T-cell (primary cell): Measurements from ENCODE around the gene RGS19. TPM values are rescaled to one million over a fixed set of nuclear protein-coding genes. Genes with fewer than 3 reads are reported as not detected.

ENCODE experiments used
- ATAC-seq, 4 experiments: fragments of 200-7000 bp in 3 of 4; fragments of 150-1000 bp in 1 of 4; cut with Tn5 transposase; replicated peaks in 1 of 4; 1 replicate in 3 of 4; 2 replicates in 1 of 4; pipeline ENCODE4 v1.10.0; 2021; ENCODE audit warnings: moderate library complexity in 3 of 4, mild to moderate bottlenecking in 2 of 4, moderate number of reproducible peaks in 1 of 4
- CTCF ChIA-PET, 2 donors: fragments of 300-600 bp; sonication (Branson Sonifier 250); formaldehyde crosslinking; loops; one replicate each; lab custom pipeline; 2022; ENCODE audit warnings: antibody characterized with exemption in 2 of 2; lab: Charles Lee
- POLR2A ChIA-PET, 2 donors: fragments of 300-600 bp; sonication (Branson Sonifier 250); formaldehyde crosslinking; loops; one replicate each; lab custom pipeline; 2022; ENCODE audit warnings: antibody characterized with exemption in 2 of 2; lab: Charles Lee
- DNase-seq, 35 experiments: peaks; one replicate each; pipeline versions ENCODE4 v3.0.0 to v3.0.0-alpha.2; 2013 to 2023
- H3K27ac ChIP-seq: one replicate; pipeline ENCODE4 v1.5.1; 2013; ENCODE audit warnings: low read length
- H3K27me3 ChIP-seq, 2 experiments: replicated peaks in 1 of 2; 1 replicate in 1 of 2; 2 replicates in 1 of 2; pipeline versions ENCODE4 v1.6.1 to v1.7.0; 2013; ENCODE audit warnings: low read length in 1 of 2, mixed read lengths in 1 of 2; ENCODE audit not compliant: control insufficient read depth in 2 of 2, insufficient read depth in 2 of 2; ENCODE audit errors: extremely low read depth in 1 of 2
- H3K36me3 ChIP-seq, 2 donors: 1 replicate in 1 of 2; 2 replicates in 1 of 2; pipeline versions ENCODE4 v1.6.1 to v1.7.0; 2013; ENCODE audit warnings: low read length in 1 of 2; ENCODE audit not compliant: control insufficient read depth in 2 of 2, insufficient read depth in 1 of 2; ENCODE audit errors: extremely low read depth in 1 of 2
- H3K4me1 ChIP-seq, 2 experiments: 1 replicate in 1 of 2; 2 replicates in 1 of 2; pipeline versions ENCODE4 v1.6.1 to v1.7.0; 2013; ENCODE audit warnings: low read length in 2 of 2, mixed read lengths in 1 of 2; ENCODE audit not compliant: insufficient read depth in 2 of 2, control insufficient read depth in 1 of 2; ENCODE audit errors: extremely low read depth in 1 of 2
- H3K4me3 ChIP-seq, 2 donors: 1 replicate in 1 of 2; 2 replicates in 1 of 2; pipeline versions ENCODE4 v1.5.1 to v1.7.0; 2013; ENCODE audit warnings: mild to moderate bottlenecking in 2 of 2, low read length in 1 of 2, moderate library complexity in 1 of 2; ENCODE audit not compliant: control insufficient read depth in 1 of 2; ENCODE audit errors: extremely low read depth in 1 of 2
- H3K9me3 ChIP-seq: 2 replicates; pipeline ENCODE4 v1.7.0; 2013
- H3K27ac Mint-ChIP-seq, 2 donors: one replicate each; pipeline ENCODE4 v1.8.0; 2020 to 2021; ENCODE audit warnings: mild to moderate bottlenecking in 2 of 2, mixed read lengths in 2 of 2
- H3K27me3 Mint-ChIP-seq, 2 donors: one replicate each; pipeline ENCODE4 v1.8.0; 2021 to 2022; ENCODE audit warnings: mixed read lengths in 2 of 2
- H3K36me3 Mint-ChIP-seq: one replicate; pipeline ENCODE4 v1.8.0; 2021; ENCODE audit warnings: mixed read lengths
- H3K4me1 Mint-ChIP-seq, 3 donors: one replicate each; pipeline ENCODE4 v1.8.0; 2020 to 2022; ENCODE audit warnings: mixed read lengths in 3 of 3, mild to moderate bottlenecking in 1 of 3
- H3K4me3 Mint-ChIP-seq, 3 donors: one replicate each; pipeline ENCODE4 v1.8.0; 2020 to 2022; ENCODE audit warnings: mild to moderate bottlenecking in 3 of 3, mixed read lengths in 3 of 3, moderate library complexity in 3 of 3
- H3K9me3 Mint-ChIP-seq, 3 donors: one replicate each; pipeline ENCODE4 v1.8.0; 2020 to 2022; ENCODE audit warnings: mixed read lengths in 3 of 3
- WGBS: methylation state at CpG from one replicate; pipeline ENCODE4 v1.1.5; 2013; ENCODE audit warnings: missing lambda C conversion rate; ENCODE audit not compliant: insufficient coverage; 5-methylcytosine and 5-hydroxymethylcytosine counted together
- total RNA-seq, 35 experiments: library from RNA in 6 of 35; stranded (reverse) in 6 of 35; fragments of 120-200 nt in 1 of 35; gene quantifications; one replicate each; pipeline versions ENCODE4 v1.2.1 to v1.2.4 and lab custom pipeline; 2013 to 2026

RGS19 gene
- total RNA-seq, 5 donors from 2014 or later (not counting 1 experiment from before 2014, with no cell fraction given): 39.2 to 61.7 (median 57.3) TPM

DNA sequence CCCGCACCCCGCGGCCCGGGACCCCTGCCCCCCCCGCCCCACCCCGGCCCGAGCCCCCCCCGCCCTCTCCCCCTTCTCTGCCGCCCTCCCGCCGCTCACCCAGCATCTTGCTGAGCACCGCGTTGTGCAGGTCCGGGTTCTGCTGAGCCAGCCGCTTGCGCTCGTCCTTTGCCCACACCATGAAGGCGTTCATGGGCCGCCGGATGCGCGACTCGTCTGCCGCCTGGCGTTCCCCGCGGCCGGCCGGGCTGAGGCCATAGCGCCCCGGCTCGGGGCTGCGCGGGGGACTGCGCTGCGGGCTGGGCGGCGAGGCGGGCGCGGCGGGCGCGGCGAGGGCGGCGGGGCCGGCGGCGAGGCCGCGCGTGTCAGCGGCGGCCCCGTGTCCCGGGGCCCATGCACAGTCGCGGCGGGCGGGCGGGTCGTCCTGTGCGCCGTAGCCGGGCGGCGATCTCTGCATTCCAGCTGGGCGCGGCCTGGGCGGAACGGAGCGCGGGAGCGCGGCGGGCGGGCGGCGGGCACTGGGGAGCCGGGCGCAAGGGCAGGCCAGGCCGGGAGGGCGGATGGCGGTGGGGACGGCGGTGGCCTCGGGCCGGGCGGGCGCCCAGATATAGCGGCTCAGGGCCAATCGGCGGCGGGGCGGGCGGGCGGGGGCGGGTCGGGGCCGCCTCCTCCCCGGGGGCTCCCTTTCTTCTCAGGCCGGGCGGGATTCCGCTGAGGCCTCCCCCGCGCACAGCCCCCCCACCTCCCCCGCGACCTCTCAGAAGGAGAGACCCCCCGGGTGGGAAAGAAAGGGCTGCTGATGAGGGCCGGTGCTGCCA is 30.0 kb downstream of the RGS19 start, which contains the start of gene SOX18:
Gene SOX18 (minus strand): TSS at position 580 of the 818 bp plus-strand sequence. CDS start 123 bp downstream, at position 457.
- no peak within 1 kb of the TSS for H3K27ac Mint-ChIP-seq
- peak within 1 kb of the TSS; percentile 25 to 65 (median 65) for H3K4me3 Mint-ChIP-seq
- DNase-seq: peak in 6 of 35 experiments; percentile 13 to 51 (median 34)
- H3K9me3 Mint-ChIP-seq: no peaks in the 10 kb centered on the region
- no peaks in the 10 kb centered on the region for H3K36me3 ChIP-seq
- no peak within 1 kb of the TSS for H3K27ac ChIP-seq
- CTCF ChIA-PET: no interaction called here
- POLR2A ChIA-PET: interaction anchor here in 1 of 2 donors (0.7 kb wide), 1 partner anchor 157 kb away, joined by 3 read pairs; no protein-coding TSS in a partner anchor
- under 1% methylated on average over 90 of the region's 111 CpGs for WGBS
- H3K9me3 ChIP-seq: no peaks in the 10 kb centered on the region
- H3K27me3 ChIP-seq: peaks cover 0 to 80% of the 10 kb centered on the region in 2 experiments
- H3K4me1 Mint-ChIP-seq: peaks cover 14 to 35% (median 29%) of the 10 kb centered on the region in 3 donors
- H3K4me3 ChIP-seq: peak within 1 kb of the TSS in 1 of 2 donors; percentile 38
- H3K4me1 ChIP-seq: peaks cover 9 to 30% of the 10 kb centered on the region in 2 experiments
- peaks cover 12 to 52% of the 10 kb centered on the region in 2 donors for H3K27me3 Mint-ChIP-seq
- H3K36me3 Mint-ChIP-seq: no peaks in the 10 kb centered on the region
- ATAC-seq: peak; percentile 53 to 63 (median 59)

DNA sequence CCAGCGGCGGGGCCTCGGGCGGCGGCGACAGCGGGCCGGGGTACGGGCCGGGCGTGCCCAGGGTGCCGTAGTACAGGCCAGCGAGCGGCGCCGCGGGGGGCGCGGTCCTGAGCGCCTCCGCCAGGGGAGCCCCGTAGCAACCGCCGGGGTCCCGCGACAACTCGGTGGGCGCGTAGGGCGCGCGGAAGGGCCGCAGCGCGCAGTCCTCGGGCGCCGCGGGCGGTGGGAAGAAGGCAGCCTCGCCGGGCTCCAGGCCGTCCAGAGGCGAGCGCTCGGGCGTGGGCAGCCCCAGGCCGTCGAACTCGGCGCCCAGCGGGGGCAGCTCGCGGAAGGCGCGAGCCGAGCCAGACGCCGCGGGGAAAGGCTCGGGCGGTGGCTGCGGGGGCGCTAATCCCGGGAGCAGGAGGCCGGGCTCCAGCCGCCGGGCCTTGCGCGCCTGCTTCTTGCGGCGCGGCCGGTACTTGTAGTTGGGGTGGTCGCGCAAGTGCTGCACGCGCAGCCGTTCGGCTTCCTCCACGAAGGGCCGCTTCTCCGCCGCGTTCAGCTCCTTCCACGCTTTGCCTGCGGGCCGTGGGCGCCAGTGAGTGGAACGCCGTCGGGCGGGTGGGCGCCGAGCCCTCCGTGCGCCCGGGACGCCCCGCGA is 30.8 kb downstream of the RGS19 start:
- WGBS: 23% methylated on average over 79 of the region's 101 CpGs
- peaks cover 15 to 38% (median 36%) of the 10 kb centered on the region in 3 donors for H3K4me1 Mint-ChIP-seq
- peak overlapping the region in 1 of 3 donors; percentile 65 for H3K4me3 Mint-ChIP-seq
- peak in 2 of 4 experiments; percentile 13 to 23 for ATAC-seq
- H3K27me3 Mint-ChIP-seq: peaks cover 12 to 48% of the 10 kb centered on the region in 2 donors
- Histone ChIP-seq H3K4me1 (peaks cover 9 to 23% of the 10 kb centered on the region in 2 experiments), H3K9me3 (no peaks in the 10 kb centered on the region), H3K4me3 (peak overlapping the region in 1 of 2 donors; percentile 38), H3K27ac (no peak overlapping the region), H3K27me3 (peaks cover 0 to 73% of the 10 kb centered on the region in 2 experiments), H3K36me3 (no peaks in the 10 kb centered on the region)
- no peaks in the 10 kb centered on the region for H3K36me3 Mint-ChIP-seq
- H3K27ac Mint-ChIP-seq: no peak overlapping the region
- no peaks in the 10 kb centered on the region for H3K9me3 Mint-ChIP-seq
- CTCF ChIA-PET: no interaction called here
- POLR2A ChIA-PET: interaction anchor here in 1 of 2 donors (0.7 kb wide), 1 partner anchor 156 kb away, joined by 3 read pairs; no protein-coding TSS in a partner anchor
- no peak for DNase-seq

DNA sequence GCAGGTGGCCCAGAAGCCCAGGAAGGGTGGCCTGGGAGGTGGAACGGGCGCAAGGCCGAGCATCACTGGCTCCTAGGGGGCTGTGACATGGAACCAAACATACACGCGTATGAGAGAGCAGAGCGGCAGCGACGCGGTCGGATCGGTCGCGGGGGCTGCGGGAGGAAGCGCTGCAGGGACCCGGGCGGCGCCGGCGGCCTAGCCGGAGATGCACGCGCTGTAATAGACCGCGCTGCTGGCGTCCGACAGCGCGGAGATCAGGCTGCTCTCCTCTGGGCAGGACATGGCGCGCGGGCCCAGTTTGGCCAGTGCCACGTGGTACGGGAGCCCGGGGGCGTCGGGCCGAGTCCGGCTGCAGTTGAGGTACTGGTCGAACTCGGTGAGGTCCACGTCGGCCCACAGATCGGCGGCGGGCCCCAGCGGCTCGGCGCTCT is 31.3 kb downstream of the RGS19 start:
- Histone ChIP-seq H3K36me3 (no peaks in the 10 kb centered on the region), H3K9me3 (no peaks in the 10 kb centered on the region), H3K27me3 (peaks cover 0 to 68% of the 10 kb centered on the region in 2 experiments), H3K4me1 (peaks cover 9 to 23% of the 10 kb centered on the region in 2 experiments), H3K4me3 (peak overlapping the region in 1 of 2 donors; percentile 17), H3K27ac (no peak overlapping the region)
- 41% methylated on average over 48 of the region's 49 CpGs for WGBS
- Mint-ChIP-seq H3K9me3 (no peaks in the 10 kb centered on the region), H3K36me3 (no peaks in the 10 kb centered on the region), H3K4me1 (peaks cover 17 to 39% (median 38%) of the 10 kb centered on the region in 3 donors), H3K27ac (no peak overlapping the region), H3K4me3 (peak overlapping the region in 2 of 3 donors; percentile 28 to 57), H3K27me3 (peaks cover 7 to 42% of the 10 kb centered on the region in 2 donors)
- DNase-seq: no peak
- POLR2A ChIA-PET: no interaction called here
- CTCF ChIA-PET: no interaction called here
- peak in 2 of 4 experiments; percentile 33 to 34 for ATAC-seq

GRCh38 chr20:64047046-64047389 is 32.3 kb downstream of the RGS19 start:
- ATAC-seq (no peak), DNase-seq (no peak)
- peaks cover 6 to 37% of the 10 kb centered on the region in 2 donors for H3K27me3 Mint-ChIP-seq
- ChIA-PET CTCF (interaction anchor here in 1 of 2 donors (0.6 kb wide), 1 partner anchor 28 kb away, joined by 10 read pairs; no protein-coding TSS in a partner anchor), POLR2A (no interaction called here)
- H3K4me3 Mint-ChIP-seq: peak overlapping the region in 1 of 3 donors; percentile 55
- peaks cover 0 to 60% of the 10 kb centered on the region in 2 experiments for H3K27me3 ChIP-seq
- no peak overlapping the region for H3K27ac ChIP-seq
- H3K4me1 ChIP-seq: peaks cover 10 to 28% of the 10 kb centered on the region in 2 experiments
- H3K36me3 Mint-ChIP-seq: no peaks in the 10 kb centered on the region
- WGBS: 94% methylated on average over 8 of the region's 8 CpGs
- H3K36me3 ChIP-seq: no peaks in the 10 kb centered on the region
- H3K9me3 Mint-ChIP-seq: no peaks in the 10 kb centered on the region
- no peaks in the 10 kb centered on the region for H3K9me3 ChIP-seq
- H3K4me3 ChIP-seq: no peak overlapping the region
- peak overlapping the region in 1 of 2 donors; percentile 5 for H3K27ac Mint-ChIP-seq
- peaks cover 19 to 40% (median 39%) of the 10 kb centered on the region in 3 donors for H3K4me1 Mint-ChIP-seq

DNA sequence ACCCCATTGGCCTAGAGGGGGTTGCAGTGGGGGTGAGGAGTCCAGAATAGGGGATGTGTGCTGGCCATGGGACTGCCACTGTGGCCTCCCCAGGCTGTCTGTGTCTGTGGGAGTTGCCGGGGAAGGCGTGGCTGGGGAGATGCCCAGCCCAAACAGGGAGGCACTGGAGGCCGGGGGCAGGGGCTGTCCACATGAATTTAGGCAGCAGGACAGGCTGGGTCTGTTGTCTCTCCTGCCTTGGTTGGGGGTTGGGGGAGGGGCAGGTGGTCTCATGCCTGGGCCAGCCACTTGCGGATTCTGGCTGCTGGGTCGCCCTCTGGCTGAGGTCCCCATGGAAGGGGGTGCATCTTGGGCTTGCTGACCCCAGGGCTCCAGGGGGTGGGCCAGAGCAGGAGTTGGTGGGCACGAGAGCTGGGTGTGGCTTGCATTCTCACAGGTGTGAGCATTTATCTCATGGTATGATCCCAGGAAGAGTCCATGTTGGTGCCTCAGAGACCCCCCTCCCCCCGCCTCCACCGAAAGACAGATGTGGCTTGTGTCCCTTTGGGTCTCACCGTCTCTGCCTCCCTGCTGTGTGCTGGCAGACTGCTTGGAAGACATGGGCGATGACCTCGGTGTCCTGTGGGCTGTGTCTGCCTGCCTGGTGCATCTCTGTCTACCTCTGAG is 33.8 kb downstream of the RGS19 start:
- no peak for ATAC-seq
- POLR2A ChIA-PET: no interaction called here
- H3K27ac Mint-ChIP-seq: peak overlapping the region; percentile 53 to 72

More for the DNA sequence above, 33.8 kb downstream of the RGS19 start:
- H3K4me1 Mint-ChIP-seq: peaks cover 28 to 49% (median 46%) of the 10 kb centered on the region in 3 donors
- H3K27ac ChIP-seq: no peak overlapping the region
- H3K36me3 ChIP-seq: no peaks in the 10 kb centered on the region
- 78% methylated on average over 10 of the region's 11 CpGs for WGBS
- peaks cover 0 to 56% of the 10 kb centered on the region in 2 experiments for H3K27me3 ChIP-seq
- H3K4me3 Mint-ChIP-seq: no peak overlapping the region
- no peaks in the 10 kb centered on the region for H3K9me3 ChIP-seq
- H3K36me3 Mint-ChIP-seq: no peaks in the 10 kb centered on the region
- H3K4me3 ChIP-seq: no peak overlapping the region
- H3K4me1 ChIP-seq: peaks cover 19 to 40% of the 10 kb centered on the region in 2 experiments
- H3K27me3 Mint-ChIP-seq: peaks cover 6 to 27% of the 10 kb centered on the region in 2 donors
- no peaks in the 10 kb centered on the region for H3K9me3 Mint-ChIP-seq
- CTCF ChIA-PET: no interaction called here
- no peak for DNase-seq
